Coronary artery (tissue), 2 donors: ENCODE measurements around the gene DHRS13.
"Not testable (repeated sequence)": the region's sequence is repeated elsewhere in the genome, so short reads cannot be mapped to it uniquely, and the experiment has no call there.

Source experiments
- DNase-seq: peaks from one replicate; pipeline ENCODE4 v3.0.0-alpha.2; 2017; ENCODE audit warnings: low spot score
- H3K27ac ChIP-seq, 2 donors: fragments of 200-600 bp; sonication (generic); one replicate each; pipeline ENCODE4 v1.5.1; 2016 to 2019
- H3K4me3 ChIP-seq: fragments of 200-600 bp; sonication (generic); 2 replicates; pipeline ENCODE4 v1.5.1; 2016; ENCODE audit warnings: mild to moderate bottlenecking, moderate library complexity
- CTCF ChIP-seq: fragments of 200-600 bp; sonication (generic); IDR thresholded peaks from one replicate; pipeline ENCODE4 v1.5.1; 2019; ENCODE audit warnings: antibody characterized with exemption

DHRS13 gene

GRCh38 chr17:28896884-28897768 lies 5.8 kb downstream of the DHRS13 start, which contains the start of gene FLOT2:
TSS of gene FLOT2 (minus strand) at chr17:28897733. CDS start at chr17:28897574, 159 bp downstream.
- peak within 1 kb of the TSS; percentile 76 to 99 for H3K27ac ChIP-seq
- TF ChIP-seq CTCF: no peak

GRCh38 chr17:28896491-28896883 lies 6.4 kb downstream of the DHRS13 start:
- no peak for DNase-seq
- peak overlapping the region; percentile 76 to 99 for H3K27ac ChIP-seq
- H3K4me3 ChIP-seq: peak overlapping the region; percentile 99
- TF ChIP-seq CTCF: no peak

More at GRCh38 chr17:28896884-28897768, 5.8 kb downstream of the DHRS13 start, which contains the start of gene FLOT2:
- H3K4me3 ChIP-seq: peak within 1 kb of the TSS; percentile 99
- DNase-seq: peak; percentile 86

GRCh38 chr17:28895794-28896447 lies 7.0 kb downstream of the DHRS13 start:
- DNase-seq: no peak
- H3K4me3 ChIP-seq: peak overlapping the region; percentile 99
- TF ChIP-seq CTCF: no peak
- H3K27ac ChIP-seq: peak overlapping the region; percentile 76 to 99

- H3K27ac ChIP-seq: peak overlapping the region in 1 of 2 donors; percentile 70
- not testable (repeated sequence) for DNase-seq
- peak overlapping the region; percentile 32 for H3K4me3 ChIP-seq
Measured at GRCh38 chr17:28893248-28894183, 9.4 kb downstream of the DHRS13 start.

GRCh38 chr17:28892024-28892423 lies 10.9 kb downstream of the DHRS13 start:
- no peak for DNase-seq
- H3K4me3 ChIP-seq: no peak overlapping the region
- no peak for TF ChIP-seq CTCF
- no peak overlapping the region for H3K27ac ChIP-seq

GRCh38 chr17:28891201-28891600 lies 11.7 kb downstream of the DHRS13 start:
- DNase-seq: no peak
- Histone ChIP-seq H3K4me3 (no peak overlapping the region), H3K27ac (peak overlapping the region in 1 of 2 donors; percentile 21)
- TF ChIP-seq CTCF: no peak

GRCh38 chr17:28889996-28890395 lies 12.9 kb downstream of the DHRS13 start:
- DNase-seq: no peak
- Histone ChIP-seq H3K27ac (peak overlapping the region in 1 of 2 donors; percentile 41), H3K4me3 (no peak overlapping the region)
- TF ChIP-seq CTCF: no peak
